SK-N-SH treated with all-trans-retinoic acid at 6 μM for 48 hours (cell line): Measurements from ENCODE around the gene SORL1-AS1.

Source experiments
- POU6F1 ChIP-seq: fragments of 250-450 bp; sonication (Bioruptor Pico); IDR thresholded peaks from 2 replicates; pipeline ENCODE4 v1.8.0; 2021; ENCODE audit warnings: low read depth, mild to moderate bottlenecking, moderate library complexity, borderline replicate concordance
- TOX ChIP-seq: fragments of 250-450 bp; sonication (Bioruptor Pico); IDR thresholded peaks from 2 replicates; pipeline ENCODE4 v1.8.0; 2021; ENCODE audit warnings: mild to moderate bottlenecking, moderate library complexity, borderline replicate concordance
- ZC3H10 ChIP-seq: fragments of 250-450 bp; sonication (Bioruptor Pico); IDR thresholded peaks from 2 replicates; pipeline ENCODE4 v1.5.1; 2021; ENCODE audit warnings: mild to moderate bottlenecking, moderate library complexity
- ZNF70 ChIP-seq: fragments of 450-650 bp; formaldehyde crosslinking; IDR thresholded peaks from 2 replicates; pipeline ENCODE4 v1.5.0; 2020; ENCODE audit warnings: mild to moderate bottlenecking, moderate library complexity

GRCh38 chr11:121417055-121417551 lies 35.7 kb downstream of the SORL1-AS1 start:
- TF ChIP-seq TOX (CRISPR knock-in tag): no peak
- TF ChIP-seq ZNF70: no peak
- TF ChIP-seq POU6F1 (CRISPR knock-in tag): no peak
- no peak for TF ChIP-seq ZC3H10 (CRISPR knock-in tag)
